Peyer's patch (tissue), 4 donors: Measurements from ENCODE around the gene TAGAP. TPM values are rescaled to one million over a fixed set of nuclear protein-coding genes. Genes with fewer than 3 reads are reported as not detected.

Experiments used
- DNase-seq, 3 donors: peaks; one replicate each; pipeline ENCODE4 v3.0.0-alpha.2; 2017 to 2019
- H3K27ac ChIP-seq, 4 donors: fragments of 200-600 bp; sonication (generic); one replicate each; pipeline ENCODE4 v1.5.1; 2016 to 2019
- H3K27me3 ChIP-seq, 2 donors: fragments of 200-600 bp; sonication (generic); one replicate each; pipeline ENCODE4 v1.5.1; 2019
- H3K36me3 ChIP-seq, 3 donors: fragments of 200-600 bp; sonication (generic); one replicate each; pipeline ENCODE4 v1.5.1; 2016 to 2019
- H3K4me1 ChIP-seq, 4 donors: fragments of 200-600 bp; sonication (generic); one replicate each; pipeline ENCODE4 v1.5.1; 2016 to 2019
- H3K4me3 ChIP-seq, 4 donors: fragments of 200-600 bp; sonication (generic); 1 replicate in 3 of 4; 2 replicates in 1 of 4; pipeline ENCODE4 v1.5.1; 2016 to 2019; ENCODE audit warnings: mild to moderate bottlenecking in 1 of 4
- H3K9me3 ChIP-seq, 4 donors: fragments of 200-600 bp; sonication (generic); one replicate each; pipeline ENCODE4 v1.5.1; 2016 to 2019; ENCODE audit warnings: mild to moderate bottlenecking in 1 of 4
- CTCF ChIP-seq, 6 experiments: fragments of 450-650 bp in 4 of 6; fragments of 200-600 bp in 2 of 6; sonication (generic) in 1 of 6; IDR thresholded peaks; one replicate each; pipeline ENCODE4 v1.5.1; 2017 to 2019; ENCODE audit warnings: antibody characterized with exemption in 6 of 6, mild to moderate bottlenecking in 3 of 6, moderate library complexity in 1 of 6
- POLR2A ChIP-seq, 2 donors: fragments of 450-650 bp; IDR thresholded peaks; one replicate each; pipeline ENCODE4 v1.5.1; 2017; ENCODE audit warnings: antibody characterized with exemption in 2 of 2, mild to moderate bottlenecking in 2 of 2, moderate library complexity in 2 of 2
- total RNA-seq, 4 donors: library from RNA; depleted of rRNA; stranded (reverse); fragments of >200 nt; gene quantifications; one replicate each; pipeline ENCODE4 v1.1.0, GENCODE V29; 2016

The TAGAP gene
- total RNA-seq, 4 donors from 2014 or later = 3.9 to 18.2 (median 5.4) TPM

GRCh38 chr6:159043251-159043650 is 1.5 kb downstream of the TAGAP start:
- Histone ChIP-seq H3K27ac (peak overlapping the region; percentile 57 to 86 (median 80)), H3K27me3 (no peaks in the 10 kb centered on the region), H3K9me3 (no peaks in the 10 kb centered on the region), H3K4me1 (peaks cover 0 to 17% (median 9%) of the 10 kb centered on the region in 4 donors), H3K36me3 (no peaks in the 10 kb centered on the region), H3K4me3 (peak overlapping the region; percentile 3 to 46 (median 45))
- peak; percentile 7 to 18 for TF ChIP-seq POLR2A (IDR thresholded peaks at IDR 0.05)
- no peak for TF ChIP-seq CTCF (IDR thresholded peaks at IDR 0.05)
- no peak for DNase-seq

- H3K4me3 ChIP-seq = peak overlapping the region; percentile 3 to 46 (median 45)
- H3K36me3 ChIP-seq = no peaks in the 10 kb centered on the region
- no peak for DNase-seq
- TF ChIP-seq CTCF (IDR thresholded peaks at IDR 0.05) (no peak), POLR2A (IDR thresholded peaks at IDR 0.05) (no peak)
- H3K27me3 ChIP-seq = no peaks in the 10 kb centered on the region
- no peaks in the 10 kb centered on the region for H3K9me3 ChIP-seq
- peaks cover 0 to 17% (median 9%) of the 10 kb centered on the region in 4 donors for H3K4me1 ChIP-seq
- H3K27ac ChIP-seq = peak overlapping the region; percentile 57 to 86 (median 80)
Observed at GRCh38 chr6:159042826-159043181, 2.0 kb downstream of the TAGAP start.

GRCh38 chr6:159042003-159042825 is 2.6 kb downstream of the TAGAP start:
- peak overlapping the region; percentile 3 to 46 (median 45) for H3K4me3 ChIP-seq
- peak overlapping the region; percentile 57 to 86 (median 80) for H3K27ac ChIP-seq
- H3K9me3 ChIP-seq = no peaks in the 10 kb centered on the region
- H3K36me3 ChIP-seq = no peaks in the 10 kb centered on the region
- DNase-seq = peak; percentile 63 to 91 (median 66)
- TF ChIP-seq CTCF (IDR thresholded peaks at IDR 0.05) (peak; percentile 82 to 95 (median 91)), POLR2A (IDR thresholded peaks at IDR 0.05) (no peak)
- H3K4me1 ChIP-seq = peaks cover 0 to 17% (median 9%) of the 10 kb centered on the region in 4 donors
- no peaks in the 10 kb centered on the region for H3K27me3 ChIP-seq

- H3K4me1 ChIP-seq = peaks cover 0 to 17% (median 9%) of the 10 kb centered on the region in 4 donors
- TF ChIP-seq POLR2A (IDR thresholded peaks at IDR 0.05) (no peak), CTCF (IDR thresholded peaks at IDR 0.05) (no peak)
- no peak overlapping the region for H3K4me3 ChIP-seq
- DNase-seq = no peak
- no peaks in the 10 kb centered on the region for H3K36me3 ChIP-seq
- H3K9me3 ChIP-seq = no peaks in the 10 kb centered on the region
- no peaks in the 10 kb centered on the region for H3K27me3 ChIP-seq
- peak overlapping the region; percentile 15 to 79 (median 42) for H3K27ac ChIP-seq
Observed at GRCh38 chr6:159041181-159041580, 3.6 kb downstream of the TAGAP start.

- H3K27me3 ChIP-seq = no peaks in the 10 kb centered on the region
- H3K4me3 ChIP-seq = no peak overlapping the region
- H3K36me3 ChIP-seq = peaks cover 0 to 5% (median 0%) of the 10 kb centered on the region in 3 donors
- peaks cover 0 to 11% (median 7%) of the 10 kb centered on the region in 4 donors for H3K4me1 ChIP-seq
- no peak for DNase-seq
- no peaks in the 10 kb centered on the region for H3K9me3 ChIP-seq
- TF ChIP-seq CTCF (IDR thresholded peaks at IDR 0.05) (no peak), POLR2A (IDR thresholded peaks at IDR 0.05) (no peak)
- peak overlapping the region; percentile 17 to 79 (median 22) for H3K27ac ChIP-seq
Observed at GRCh38 chr6:159039885-159040258, 4.9 kb downstream of the TAGAP start.
